SK-N-SH (cell line): ENCODE measurements around the gene ADGRG2. TPM values are rescaled to one million over a fixed set of nuclear protein-coding genes. Genes with fewer than 3 reads are reported as not detected.

Experiments used
- CTCF ChIA-PET: fragments of 300-600, 350-600 bp; formaldehyde crosslinking; extraction: SDS; loops from one replicate; lab custom pipeline; 2021; lab: Yijun Ruan, JAX
- POLR2A ChIA-PET: fragments of 350-600 bp; sonication (Branson Sonifier 250); formaldehyde crosslinking; extraction: SDS; loops from one replicate; lab custom pipeline; 2020; ENCODE audit warnings: antibody characterized with exemption, inconsistent platforms; lab: Yijun Ruan, JAX
- DNase-seq: peaks from one replicate; pipeline ENCODE4 v3.0.0; 2012
- H2AFZ ChIP-seq: fragments of 200-600 bp; sonication (generic); 2 replicates; pipeline ENCODE4 v1.8.1; 2016; ENCODE audit warnings: antibody characterized with exemption, mild to moderate bottlenecking, low read depth
- H3F3A ChIP-seq: fragments of 200-600 bp; sonication (generic); replicated peaks from 2 replicates; pipeline ENCODE3; 2016; ENCODE audit warnings: antibody characterized with exemption, mild to moderate bottlenecking; ENCODE audit not compliant: insufficient read depth
- H3K27ac ChIP-seq, 2 experiments: fragments of 200-500 bp in 1 of 2; fragments of 200-600 bp in 1 of 2; sonication (Bioruptor generic) in 1 of 2; sonication (generic), shearing (Covaris generic) in 1 of 2; 2 replicates each; pipeline versions ENCODE4 v1.5.1 to v1.6.1; 2014 to 2016; ENCODE audit warnings: low read depth in 2 of 2, inconsistent platforms in 1 of 2, low read length in 1 of 2, mild to moderate bottlenecking in 1 of 2, mixed read lengths in 1 of 2
- H3K27me3 ChIP-seq: fragments of 200-600 bp; sonication (generic), shearing (Covaris generic); 2 replicates; pipeline ENCODE4 v1.6.1; 2016; ENCODE audit warnings: mixed run types; ENCODE audit not compliant: insufficient read depth
- H3K36me3 ChIP-seq, 2 experiments: fragments of 200-500 bp in 1 of 2; fragments of 200-600 bp in 1 of 2; sonication (Bioruptor generic) in 1 of 2; sonication (generic) in 1 of 2; replicated peaks in 1 of 2; 2 replicates each; pipeline versions ENCODE3 to v1.5.1; 2014 to 2016; ENCODE audit warnings: low read length in 1 of 2, mild to moderate bottlenecking in 1 of 2; ENCODE audit not compliant: insufficient read depth in 2 of 2, control insufficient read depth in 1 of 2
- H3K4me1 ChIP-seq, 2 experiments: fragments of 200-500 bp in 1 of 2; fragments of 200-600 bp in 1 of 2; sonication (Bioruptor generic) in 1 of 2; sonication (generic), shearing (Covaris generic) in 1 of 2; 2 replicates each; pipeline versions ENCODE4 v1.5.1 to v1.6.1; 2014 to 2016; ENCODE audit warnings: low read depth in 1 of 2, low read length in 1 of 2, mixed run types in 1 of 2; ENCODE audit not compliant: insufficient read depth in 2 of 2, control insufficient read depth in 1 of 2
- H3K4me2 ChIP-seq: fragments of 200-600 bp; sonication (generic), shearing (Covaris generic); 2 replicates; pipeline ENCODE4 v1.6.1; 2017; ENCODE audit warnings: mixed run types
- H3K4me3 ChIP-seq, 2 experiments: fragments of 200-500 bp in 1 of 2; fragments of 200-600 bp in 1 of 2; sonication (Bioruptor generic) in 1 of 2; sonication (generic), shearing (Covaris generic) in 1 of 2; 2 replicates each; pipeline versions ENCODE4 v1.5.1 to v1.8.1; 2014 to 2016; ENCODE audit warnings: low read depth in 2 of 2, inconsistent platforms in 1 of 2, low read length in 1 of 2, mild to moderate bottlenecking in 1 of 2, mixed read lengths in 1 of 2, moderate library complexity in 1 of 2
- H3K79me2 ChIP-seq: fragments of 200-600 bp; sonication (generic); 2 replicates; pipeline ENCODE4 v1.8.1; 2017; ENCODE audit warnings: mild to moderate bottlenecking; ENCODE audit not compliant: insufficient read depth
- H3K9ac ChIP-seq: fragments of 200-600 bp; sonication (generic); 2 replicates; pipeline ENCODE4 v1.6.1; 2017; ENCODE audit warnings: mixed run types
- H3K9me2 ChIP-seq: fragments of 200-600 bp; sonication (generic); 2 replicates; pipeline ENCODE4 v1.6.1; 2017; ENCODE audit warnings: mixed run types
- H3K9me3 ChIP-seq: fragments of 200-600 bp; sonication (generic); 2 replicates; pipeline ENCODE4 v1.6.1; 2017; ENCODE audit warnings: mixed run types, mild to moderate bottlenecking, moderate library complexity
- H4K20me1 ChIP-seq: fragments of 200-600 bp; sonication (generic); 2 replicates; pipeline ENCODE4 v1.6.1; 2017; ENCODE audit warnings: mild to moderate bottlenecking, mixed run types; ENCODE audit not compliant: insufficient read depth
- CHD2 ChIP-seq: fragments of 150-350 bp; IDR thresholded peaks from 2 replicates; pipeline ENCODE4 v1.6.1; 2018; ENCODE audit warnings: low read length; ENCODE audit not compliant: partially characterized antibody
- CTCF ChIP-seq: fragments of 200-600 bp; sonication (generic); IDR thresholded peaks from 2 replicates; pipeline ENCODE4 v1.6.1; 2017; ENCODE audit warnings: antibody characterized with exemption, mild to moderate bottlenecking, moderate library complexity
- EP300 ChIP-seq, 2 experiments: IDR thresholded peaks; 2 replicates each; pipeline versions ENCODE4 v1.4.0 to v1.6.1; 2012; ENCODE audit warnings: borderline replicate concordance in 1 of 2, low read depth in 1 of 2, low read length in 1 of 2
- FOXJ3 ChIP-seq: sonication (generic); formaldehyde crosslinking; IDR thresholded peaks from 2 replicates; pipeline ENCODE4 v1.5.1; 2020; ENCODE audit warnings: mild to moderate bottlenecking, missing genetic modification reagents
- GABPA ChIP-seq: IDR thresholded peaks from 2 replicates; pipeline ENCODE4 v1.4.0; 2012; ENCODE audit warnings: low read depth, mild to moderate bottlenecking
- JUND ChIP-seq: IDR thresholded peaks from 2 replicates; pipeline ENCODE4 v1.4.0; 2012
- MXI1 ChIP-seq: IDR thresholded peaks from 2 replicates; pipeline ENCODE4 v1.6.1; 2012; ENCODE audit warnings: mild to moderate bottlenecking, low read depth, low read length, improper control_type of control experiment
- NRF1 ChIP-seq: IDR thresholded peaks from 2 replicates; pipeline ENCODE4 v1.6.1; 2012; ENCODE audit warnings: low read depth, mild to moderate bottlenecking, low read length
- PBX3 ChIP-seq: IDR thresholded peaks from 2 replicates; pipeline ENCODE4; 2012
- POLR2AphosphoS5 ChIP-seq: IDR thresholded peaks from 2 replicates; pipeline ENCODE4 v1.6.1; 2012; ENCODE audit warnings: low read depth, low read length
- RAD21 ChIP-seq: IDR thresholded peaks from 2 replicates; pipeline ENCODE4 v1.6.1; 2012; ENCODE audit warnings: mild to moderate bottlenecking, low read length
- RXRA ChIP-seq: IDR thresholded peaks from 2 replicates; pipeline ENCODE4 v1.4.0; 2012; ENCODE audit warnings: low read depth, mild to moderate bottlenecking, borderline replicate concordance
- SMC3 ChIP-seq: IDR thresholded peaks from 2 replicates; pipeline ENCODE4 v1.6.1; 2012; ENCODE audit warnings: low read depth, low read length, improper control_type of control experiment
- TAF1 ChIP-seq: IDR thresholded peaks from 2 replicates; pipeline ENCODE4 v1.6.1; 2012; ENCODE audit warnings: low read depth, mild to moderate bottlenecking, low read length, moderate library complexity, borderline replicate concordance
- TCF12 ChIP-seq: IDR thresholded peaks from 2 replicates; pipeline ENCODE4 v1.4.0; 2012
- USF1 ChIP-seq: IDR thresholded peaks from 2 replicates; pipeline ENCODE4 v1.4.0; 2012; ENCODE audit warnings: low read depth, borderline replicate concordance
- YY1 ChIP-seq: IDR thresholded peaks from 2 replicates; pipeline ENCODE4 v1.4.0; 2012; ENCODE audit warnings: low read depth, mild to moderate bottlenecking
- ZBTB33 ChIP-seq: IDR thresholded peaks from 2 replicates; pipeline ENCODE4 v1.4.0; 2012; ENCODE audit warnings: low read depth, borderline replicate concordance
- WGBS: methylation state at CpG from one replicate; pipeline ENCODE4 v1.1.6; 2017; ENCODE audit warnings: low lambda C conversion rate; 5-methylcytosine and 5-hydroxymethylcytosine counted together
- polyA plus RNA-seq, 3 experiments: library from polyadenylated mRNA; depleted of rRNA; stranded (reverse); fragments of >200 nt; gene quantifications; 2 replicates each; pipeline ENCODE4 v1.2.3, GENCODE V29; 2012
- TF ChIP-seq, protein P1 (sequence below): fragments of 150-350 bp; IDR thresholded peaks from 2 replicates; pipeline ENCODE4 v1.6.1; 2016; ENCODE audit warnings: mild to moderate bottlenecking, low read depth, low read length

ADGRG2 gene
- polyA plus RNA-seq, 1 of the 3 experiments (the other 2 are of a cell fraction) = 0.08 TPM

DNA sequence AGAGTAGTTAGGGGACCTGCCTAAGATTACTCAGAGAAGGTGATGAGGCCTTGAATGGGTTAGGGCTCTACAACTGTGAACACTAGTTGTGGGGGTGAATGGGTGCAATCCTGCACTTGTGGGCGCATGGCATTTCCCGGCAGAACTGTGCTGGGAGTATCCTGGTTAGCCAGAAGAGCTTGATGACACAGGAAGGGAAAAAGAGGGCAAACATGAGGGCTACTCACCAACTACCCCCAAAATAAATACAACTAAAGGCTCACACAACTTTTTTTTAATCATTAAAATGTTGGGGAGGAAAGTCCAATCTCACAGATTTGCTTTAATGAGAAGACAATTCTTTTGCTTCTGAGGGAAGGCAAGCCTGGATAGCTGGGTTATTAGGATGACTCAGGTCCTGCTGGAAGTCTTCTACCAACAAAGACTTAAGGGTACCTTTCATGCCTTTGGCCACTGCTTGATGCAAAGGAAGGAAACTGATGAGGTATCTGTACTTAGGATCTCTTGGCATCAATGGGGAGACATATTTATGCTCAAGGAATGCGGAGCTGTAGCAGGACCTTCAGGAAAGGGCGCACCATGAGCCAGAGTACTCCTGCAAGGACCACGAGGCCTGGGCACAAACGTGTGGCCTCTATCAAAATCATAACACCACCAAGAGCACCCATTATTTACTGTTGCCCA, 141.0 kb downstream of the ADGRG2 start:
- CTCF ChIA-PET = interaction anchor here (1.1 kb wide), 1 partner anchor 352 kb away, joined by 5 read pairs; no protein-coding TSS in a partner anchor

More for the DNA sequence above, 141.0 kb downstream of the ADGRG2 start:
- no peak overlapping the region for H3K4me2 ChIP-seq
- H3K9me2 ChIP-seq = no peaks in the 10 kb centered on the region
- H3K9ac ChIP-seq = no peak overlapping the region
- H3K27ac ChIP-seq = no peak overlapping the region
- TF ChIP-seq MXI1 = no peak
- no peak for TF ChIP-seq CTCF
- no peak for TF ChIP-seq GABPA
- no peak for TF ChIP-seq YY1
- TF ChIP-seq JUND = no peak
- TF ChIP-seq ZBTB33 = no peak
- TF ChIP-seq TCF12 = no peak
- no peak for TF ChIP-seq TAF1
- no peak for TF ChIP-seq FOXJ3 (CRISPR knock-in tag)
- TF ChIP-seq, protein P1, sequence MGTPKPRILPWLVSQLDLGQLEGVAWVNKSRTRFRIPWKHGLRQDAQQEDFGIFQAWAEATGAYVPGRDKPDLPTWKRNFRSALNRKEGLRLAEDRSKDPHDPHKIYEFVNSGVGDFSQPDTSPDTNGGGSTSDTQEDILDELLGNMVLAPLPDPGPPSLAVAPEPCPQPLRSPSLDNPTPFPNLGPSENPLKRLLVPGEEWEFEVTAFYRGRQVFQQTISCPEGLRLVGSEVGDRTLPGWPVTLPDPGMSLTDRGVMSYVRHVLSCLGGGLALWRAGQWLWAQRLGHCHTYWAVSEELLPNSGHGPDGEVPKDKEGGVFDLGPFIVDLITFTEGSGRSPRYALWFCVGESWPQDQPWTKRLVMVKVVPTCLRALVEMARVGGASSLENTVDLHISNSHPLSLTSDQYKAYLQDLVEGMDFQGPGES = no peak
- TF ChIP-seq NRF1 = no peak
- no peak for TF ChIP-seq SMC3
- TF ChIP-seq USF1 = no peak
- no peak for TF ChIP-seq EP300 (IDR thresholded peaks at IDR 0.05; ENCODE audit: borderline replicate concordance in 1 of 2, low read depth in 1 of 2, low read length in 1 of 2)
- TF ChIP-seq POLR2AphosphoS5 = no peak
- TF ChIP-seq RXRA = no peak
- TF ChIP-seq CHD2 = no peak
- no peak for TF ChIP-seq PBX3
- TF ChIP-seq RAD21 = no peak
- 48% methylated on average over 6 of the region's 6 CpGs for WGBS
- H3K9me3 ChIP-seq = no peaks in the 10 kb centered on the region
- H3K4me3 ChIP-seq = no peak overlapping the region
- no peaks in the 10 kb centered on the region for H3F3A ChIP-seq
- H3K79me2 ChIP-seq = peaks cover 15% of the 10 kb centered on the region; the same call in 1 of the 2 replicates
- peaks cover 0 to 6% of the 10 kb centered on the region in 2 experiments; a peak in 2 of 4 replicates for H3K4me1 ChIP-seq
- no peak overlapping the region for H2AFZ ChIP-seq
- POLR2A ChIA-PET = no interaction called here
- H3K36me3 ChIP-seq = no peaks in the 10 kb centered on the region
- H4K20me1 ChIP-seq = no peaks in the 10 kb centered on the region
- no peaks in the 10 kb centered on the region for H3K27me3 ChIP-seq
- DNase-seq = no peak
